Measurements from ENCODE around the gene RAB21. TPM values are rescaled to one million over a fixed set of nuclear protein-coding genes. Genes with fewer than 3 reads are reported as not detected.

Gene RAB21
- total and polyA plus RNA-seq, 2 experiments from 2014 or later = 26.6 to 38.8 TPM

DNA sequence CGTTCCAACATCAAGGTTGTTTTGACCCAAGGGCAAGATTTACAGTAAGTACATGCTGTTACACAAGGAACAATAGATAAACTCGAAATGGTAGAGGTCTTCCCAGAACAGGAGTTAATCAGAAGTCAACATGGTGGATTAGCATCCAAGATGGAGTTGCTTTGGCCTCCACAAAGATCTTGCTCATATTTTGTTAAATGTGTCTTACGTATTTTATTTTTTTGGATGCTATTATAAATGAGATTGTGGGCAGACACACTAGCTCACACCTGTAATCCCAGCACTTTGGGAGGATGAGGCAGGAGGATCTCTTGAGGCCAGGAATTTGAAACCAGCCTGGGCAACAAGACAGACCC lies 22.3 kb upstream of the RAB21 start:
- Histone ChIP-seq H3K4me1 (ENCODE audit: insufficient read depth) (no peaks in the 10 kb centered on the region), H3K27ac (no peak overlapping the region), H3K79me2 (ENCODE audit: insufficient read depth) (no peaks in the 10 kb centered on the region), H3K4me2 (ENCODE audit: unreplicated experiment) (no peak overlapping the region), H3F3A (ENCODE audit: insufficient read depth) (no peaks in the 10 kb centered on the region), H3K9me2 (ENCODE audit: insufficient read depth) (no peaks in the 10 kb centered on the region), H4K20me1 (ENCODE audit: insufficient read depth) (no peaks in the 10 kb centered on the region), H3K9me3 (ENCODE audit: low read depth) (no peaks in the 10 kb centered on the region), H3K36me3 (ENCODE audit: low read depth) (no peaks in the 10 kb centered on the region), H3K27me3 (replicated peaks; ENCODE audit: insufficient read depth) (no peaks in the 10 kb centered on the region), H3K9ac (no peak overlapping the region), H3K4me3 (no peak overlapping the region), H2AFZ (no peak overlapping the region; the same call in 1 of the 2 replicates)
- in situ Hi-C loops (cut with MboI) = loop anchor here (25.0 kb wide), 1 partner anchor 320 kb away; no protein-coding TSS in a partner anchor
- 84 to 86% methylated on average over 3 of the region's 3 CpGs for WGBS, 2 experiments (ENCODE audit: low coverage in 1 of 2, low lambda C conversion rate in 2 of 2, missing lambda C conversion rate in 2 of 2)
- no peak for DNase-seq
- TF ChIP-seq EZH2phosphoT487 (IDR thresholded peaks at IDR 0.05; ENCODE audit: insufficient read depth, low read depth) (no peak), EZH2 (IDR thresholded peaks at IDR 0.05; ENCODE audit: insufficient read depth, poor library complexity, severe bottlenecking) (no peak)

DNA sequence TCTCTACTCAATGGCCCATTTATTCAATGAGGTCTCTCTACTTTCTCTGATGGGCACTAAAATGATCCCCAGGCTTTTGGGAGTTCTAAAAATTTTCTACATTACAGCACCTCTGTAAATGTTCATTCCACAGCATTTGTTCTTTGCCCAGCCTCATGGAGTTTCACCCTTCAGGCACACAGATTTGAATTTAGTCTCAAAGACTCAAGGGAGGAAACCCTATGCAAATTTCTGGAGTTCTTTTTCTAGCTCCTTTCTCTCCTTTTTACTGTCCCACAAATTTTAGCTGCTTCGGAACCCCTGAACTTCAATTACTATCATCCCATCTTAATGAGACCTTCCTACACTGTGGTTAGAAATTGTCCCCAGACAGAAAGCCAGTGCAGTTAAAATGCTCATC lies 17.5 kb upstream of the RAB21 start:
- Histone ChIP-seq H3K36me3 (ENCODE audit: low read depth) (no peaks in the 10 kb centered on the region), H3K27me3 (replicated peaks; ENCODE audit: insufficient read depth) (no peaks in the 10 kb centered on the region), H3K79me2 (ENCODE audit: insufficient read depth) (no peaks in the 10 kb centered on the region), H3K9me3 (ENCODE audit: low read depth) (no peaks in the 10 kb centered on the region), H3K9ac (no peak overlapping the region), H3F3A (ENCODE audit: insufficient read depth) (no peaks in the 10 kb centered on the region), H2AFZ (no peak overlapping the region), H3K4me1 (ENCODE audit: insufficient read depth) (no peaks in the 10 kb centered on the region), H3K4me2 (ENCODE audit: unreplicated experiment) (no peak overlapping the region), H3K27ac (no peak overlapping the region), H3K9me2 (ENCODE audit: insufficient read depth) (no peaks in the 10 kb centered on the region), H3K4me3 (no peak overlapping the region), H4K20me1 (ENCODE audit: insufficient read depth) (no peaks in the 10 kb centered on the region)
- in situ Hi-C loops (cut with MboI) = loop anchor here (25.0 kb wide), 1 partner anchor 325 kb away; no protein-coding TSS in a partner anchor
- DNase-seq = no peak
- 91 to 100% methylated on average over 1 of the region's 1 CpG for WGBS, 2 experiments (ENCODE audit: low coverage in 1 of 2, low lambda C conversion rate in 2 of 2, missing lambda C conversion rate in 2 of 2)
- no peak for TF ChIP-seq EZH2phosphoT487 (IDR thresholded peaks at IDR 0.05; ENCODE audit: insufficient read depth, low read depth)
- TF ChIP-seq EZH2 (IDR thresholded peaks at IDR 0.05; ENCODE audit: insufficient read depth, poor library complexity, severe bottlenecking) = no peak

DNA sequence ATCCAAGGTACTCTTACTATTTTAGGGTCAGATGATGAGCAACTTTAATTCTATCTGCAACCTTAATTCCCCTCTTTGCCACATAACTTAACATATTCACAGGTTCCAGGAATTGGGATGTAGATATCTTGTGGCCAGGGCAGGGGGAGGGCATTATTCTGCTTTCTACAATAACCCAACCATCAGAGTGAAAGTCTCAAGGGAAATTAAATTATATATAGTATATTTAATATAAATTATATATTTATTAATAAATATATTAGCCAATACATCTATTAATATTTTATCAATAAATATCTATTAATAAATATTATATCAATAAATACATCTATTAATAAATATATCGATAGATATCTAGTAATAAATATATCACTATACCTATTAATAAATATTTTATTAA lies 11.7 kb upstream of the RAB21 start:
- Histone ChIP-seq H4K20me1 (ENCODE audit: insufficient read depth) (no peaks in the 10 kb centered on the region), H3K36me3 (ENCODE audit: low read depth) (no peaks in the 10 kb centered on the region), H2AFZ (no peak overlapping the region), H3K79me2 (ENCODE audit: insufficient read depth) (no peaks in the 10 kb centered on the region), H3K9me3 (ENCODE audit: low read depth) (no peaks in the 10 kb centered on the region), H3K27me3 (replicated peaks; ENCODE audit: insufficient read depth) (no peaks in the 10 kb centered on the region), H3K27ac (no peak overlapping the region), H3K9me2 (ENCODE audit: insufficient read depth) (no peaks in the 10 kb centered on the region), H3K4me2 (ENCODE audit: unreplicated experiment) (no peak overlapping the region), H3K9ac (no peak overlapping the region), H3F3A (ENCODE audit: insufficient read depth) (no peaks in the 10 kb centered on the region), H3K4me1 (ENCODE audit: insufficient read depth) (no peaks in the 10 kb centered on the region), H3K4me3 (no peak overlapping the region)
- WGBS, 2 experiments (ENCODE audit: low coverage in 1 of 2, low lambda C conversion rate in 2 of 2, missing lambda C conversion rate in 2 of 2) = 0% methylated on average over 1 of the region's 1 CpG
- in situ Hi-C loops (cut with MboI) = loop anchor here (25.0 kb wide), 1 partner anchor 331 kb away; no protein-coding TSS in a partner anchor
- TF ChIP-seq EZH2 (IDR thresholded peaks at IDR 0.05; ENCODE audit: insufficient read depth, poor library complexity, severe bottlenecking) (no peak), EZH2phosphoT487 (IDR thresholded peaks at IDR 0.05; ENCODE audit: insufficient read depth, low read depth) (no peak)
- DNase-seq = no peak

DNA sequence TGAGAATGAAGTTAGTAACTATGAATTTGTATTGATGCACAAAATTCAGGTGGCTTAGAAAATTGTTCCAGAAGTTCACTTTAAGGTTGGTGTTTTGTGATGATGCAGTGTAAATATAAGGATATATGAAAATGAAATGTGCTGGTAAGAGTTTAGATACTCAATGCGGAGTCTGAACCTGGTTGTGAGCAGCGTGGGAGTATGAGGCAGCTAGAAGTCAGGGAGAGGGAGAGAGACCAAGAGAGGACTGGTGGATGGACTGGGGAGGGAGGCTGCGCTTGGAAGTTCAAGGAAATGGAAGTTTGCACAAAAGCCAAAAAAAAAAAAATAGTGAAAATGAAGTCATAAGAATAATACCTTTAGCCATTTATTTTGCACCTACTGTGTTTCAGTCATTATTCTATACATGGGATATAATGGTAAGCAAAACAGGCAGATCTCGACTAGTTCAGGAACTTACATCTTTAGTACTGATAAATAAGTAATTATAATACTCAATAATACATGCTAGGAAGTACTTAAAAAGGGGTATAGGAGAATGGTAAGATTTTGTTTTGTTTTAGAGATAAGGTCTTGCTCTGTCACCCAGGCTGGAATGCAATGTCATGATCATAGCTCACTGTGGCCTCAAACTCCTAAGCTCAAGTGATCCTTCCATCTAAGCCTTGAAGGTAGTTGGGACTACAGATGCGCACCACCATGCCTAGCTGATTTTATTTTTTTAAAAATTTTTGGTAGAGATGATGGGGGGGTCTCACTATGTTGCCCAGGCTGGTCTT lies 10.0 kb upstream of the RAB21 start:
- Histone ChIP-seq H4K20me1 (ENCODE audit: insufficient read depth) (no peaks in the 10 kb centered on the region), H3K27ac (no peak overlapping the region), H3K27me3 (replicated peaks; ENCODE audit: insufficient read depth) (no peaks in the 10 kb centered on the region), H3K9me3 (ENCODE audit: low read depth) (no peaks in the 10 kb centered on the region), H3F3A (ENCODE audit: insufficient read depth) (no peaks in the 10 kb centered on the region), H3K4me1 (ENCODE audit: insufficient read depth) (no peaks in the 10 kb centered on the region), H3K4me3 (no peak overlapping the region), H3K79me2 (ENCODE audit: insufficient read depth) (no peaks in the 10 kb centered on the region), H3K9ac (no peak overlapping the region), H3K4me2 (ENCODE audit: unreplicated experiment) (no peak overlapping the region), H2AFZ (0 out of 2 replicates have a peak overlapping the region, but pooled peaks have one; percentile 32), H3K36me3 (ENCODE audit: low read depth) (no peaks in the 10 kb centered on the region), H3K9me2 (ENCODE audit: insufficient read depth) (no peaks in the 10 kb centered on the region)
- no peak for TF ChIP-seq EZH2phosphoT487 (IDR thresholded peaks at IDR 0.05; ENCODE audit: insufficient read depth, low read depth)
- WGBS, 2 experiments (ENCODE audit: low coverage in 1 of 2, low lambda C conversion rate in 2 of 2, missing lambda C conversion rate in 2 of 2) = 93 to 94% methylated on average over 5 of the region's 5 CpGs
- no peak for DNase-seq
- in situ Hi-C loops (cut with MboI) = loop anchor here (25.0 kb wide), 1 partner anchor 332 kb away; no protein-coding TSS in a partner anchor
